Islet precursor cell (in vitro differentiated cells): ENCODE data around the gene TRPM5.
A peak's percentile ranks its signal among the peaks of the same experiment; 100 is the strongest.

Source experiments
- DNase-seq: peaks from one replicate; pipeline ENCODE4 v3.0.0-alpha.2; 2018

Gene TRPM5

GRCh38 chr11:2401436-2401984, 42.8 kb downstream of the TRPM5 start:
- no peak for DNase-seq

- DNase-seq, result no peak
Measured at GRCh38 chr11:2400762-2401435, 43.4 kb downstream of the TRPM5 start.

- peak; percentile 100 for DNase-seq
Measured at GRCh38 chr11:2400069-2400761, 44.1 kb downstream of the TRPM5 start, which contains the start of gene TSSC4. TSSC4 (plus strand) TSS chr11:2400750; CDS start chr11:2402634, 1,884 bp downstream.

- no peak for DNase-seq
Measured at GRCh38 chr11:2399488-2400068, 44.7 kb downstream of the TRPM5 start.

- no peak for DNase-seq
Measured at GRCh38 chr11:2398664-2399355, 45.5 kb downstream of the TRPM5 start.

- DNase-seq, result no peak
Measured at GRCh38 chr11:2397005-2397404, 47.3 kb downstream of the TRPM5 start.

GRCh38 chr11:2396471-2396870, 47.8 kb downstream of the TRPM5 start:
- no peak for DNase-seq

- DNase-seq, result no peak
Measured at GRCh38 chr11:2395856-2396255, 48.5 kb downstream of the TRPM5 start.

- DNase-seq, result no peak
Measured at GRCh38 chr11:2395211-2395730, 49.0 kb downstream of the TRPM5 start.

GRCh38 chr11:2394818-2395105, 49.6 kb downstream of the TRPM5 start:
- DNase-seq, result no peak
